ENCODE results near the gene COL6A1. TPM values are rescaled to one million over a fixed set of nuclear protein-coding genes. Genes with fewer than 3 reads are reported as not detected.

COL6A1 gene
- 790 and 980 TPM in 2 replicates for total RNA-seq

GRCh38 chr21:45981151-45982091, at the start of gene COL6A1:
COL6A1 (plus strand) TSS chr21:45981770; CDS start chr21:45981851, 81 bp downstream.

Other genes starting within 250 kb of the COL6A1 start
- gene COL6A2, start 116.3 kb downstream of the COL6A1 start, total RNA-seq, result 1,217 and 1,284 TPM in 2 replicates
- gene FTCD, start 173.8 kb downstream of the COL6A1 start, total RNA-seq, result 0.13 TPM in 1 of 2 replicates, not detected in the other
- gene SPATC1L, start 202.7 kb downstream of the COL6A1 start, total RNA-seq, result 3.8 and 4.7 TPM in 2 replicates
- gene LSS, start 247.0 kb downstream of the COL6A1 start, total RNA-seq, result 74.1 and 114 TPM in 2 replicates

All from aortic smooth muscle cell (primary cell).